OCI-LY1 (cell line): ENCODE results near the gene SLTM.

Source experiments
- EZH2 ChIP-seq: fragments of 200-600 bp; sonication (generic), shearing (Covaris generic); IDR thresholded peaks from 2 replicates; pipeline ENCODE4 v1.8.0; 2017; ENCODE audit warnings: borderline replicate concordance, mixed run types, mild to moderate bottlenecking, antibody characterized with exemption, low read length, moderate library complexity, mixed read lengths
- TF ChIP-seq, protein P1 (sequence below): fragments of 200-600 bp; sonication (generic), shearing (Covaris generic); IDR thresholded peaks from 2 replicates; pipeline ENCODE4 v1.5.1; 2017; ENCODE audit warnings: mild to moderate bottlenecking, antibody characterized with exemption, low read length, moderate library complexity, mixed read lengths

DNA sequence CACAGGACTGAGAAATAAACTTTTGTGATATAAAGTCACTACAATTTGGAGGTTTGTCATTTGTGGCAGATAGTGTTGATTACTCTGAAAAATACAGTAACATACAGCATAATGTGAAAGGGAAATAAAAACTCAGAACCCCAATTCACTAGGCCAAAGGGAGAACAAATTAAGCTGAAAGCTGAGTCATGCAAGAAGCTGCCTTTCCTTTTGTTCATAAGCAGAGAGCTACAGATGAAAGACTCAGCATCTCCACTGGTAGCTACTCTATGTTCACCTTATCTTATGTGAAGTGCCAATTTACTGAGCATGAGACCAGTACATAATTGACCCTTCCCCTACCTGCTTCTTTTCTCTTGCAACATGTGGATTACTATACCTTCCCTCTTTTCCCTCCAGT is 19.3 kb upstream of the SLTM start:
- TF ChIP-seq, protein P1, sequence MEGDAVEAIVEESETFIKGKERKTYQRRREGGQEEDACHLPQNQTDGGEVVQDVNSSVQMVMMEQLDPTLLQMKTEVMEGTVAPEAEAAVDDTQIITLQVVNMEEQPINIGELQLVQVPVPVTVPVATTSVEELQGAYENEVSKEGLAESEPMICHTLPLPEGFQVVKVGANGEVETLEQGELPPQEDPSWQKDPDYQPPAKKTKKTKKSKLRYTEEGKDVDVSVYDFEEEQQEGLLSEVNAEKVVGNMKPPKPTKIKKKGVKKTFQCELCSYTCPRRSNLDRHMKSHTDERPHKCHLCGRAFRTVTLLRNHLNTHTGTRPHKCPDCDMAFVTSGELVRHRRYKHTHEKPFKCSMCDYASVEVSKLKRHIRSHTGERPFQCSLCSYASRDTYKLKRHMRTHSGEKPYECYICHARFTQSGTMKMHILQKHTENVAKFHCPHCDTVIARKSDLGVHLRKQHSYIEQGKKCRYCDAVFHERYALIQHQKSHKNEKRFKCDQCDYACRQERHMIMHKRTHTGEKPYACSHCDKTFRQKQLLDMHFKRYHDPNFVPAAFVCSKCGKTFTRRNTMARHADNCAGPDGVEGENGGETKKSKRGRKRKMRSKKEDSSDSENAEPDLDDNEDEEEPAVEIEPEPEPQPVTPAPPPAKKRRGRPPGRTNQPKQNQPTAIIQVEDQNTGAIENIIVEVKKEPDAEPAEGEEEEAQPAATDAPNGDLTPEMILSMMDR = no peak
- no peak for TF ChIP-seq EZH2
